Astrocyte (in vitro differentiated cells and primary cell): ENCODE data around the gene ATG101.

Source experiments
- EZH2 ChIP-seq: IDR thresholded peaks from 2 replicates; pipeline ENCODE4 v1.6.1; 2012; ENCODE audit warnings: mild to moderate bottlenecking, low read length, inconsistent platforms; ENCODE audit not compliant: insufficient read depth
- TF ChIP-seq, protein P1 (sequence below): IDR thresholded peaks from 2 replicates; pipeline ENCODE4 v1.5.1; 2011; ENCODE audit warnings: low read depth, mild to moderate bottlenecking, inconsistent platforms, low read length, moderate library complexity; ENCODE audit not compliant: insufficient read depth

DNA sequence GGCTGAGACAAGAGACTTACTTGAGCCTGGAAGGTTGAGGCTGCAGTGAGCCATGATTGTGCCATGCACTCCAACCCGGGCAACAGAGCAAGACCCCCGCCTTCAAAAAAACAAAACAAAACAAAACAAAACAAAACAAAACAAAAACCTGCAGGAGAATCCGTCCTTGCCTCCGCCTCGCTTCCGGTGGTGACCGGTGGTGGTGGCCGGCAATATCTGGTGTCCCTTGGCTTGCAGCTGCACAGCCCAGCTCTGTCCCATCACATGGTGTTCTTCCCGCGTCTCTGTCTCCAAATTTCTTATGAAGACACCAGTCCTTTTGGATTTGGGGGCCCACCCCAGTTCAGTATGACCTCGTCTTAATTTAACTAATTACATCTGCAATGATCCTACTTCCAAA, 19.7 kb downstream of the ATG101 start:
- TF ChIP-seq, protein P1, sequence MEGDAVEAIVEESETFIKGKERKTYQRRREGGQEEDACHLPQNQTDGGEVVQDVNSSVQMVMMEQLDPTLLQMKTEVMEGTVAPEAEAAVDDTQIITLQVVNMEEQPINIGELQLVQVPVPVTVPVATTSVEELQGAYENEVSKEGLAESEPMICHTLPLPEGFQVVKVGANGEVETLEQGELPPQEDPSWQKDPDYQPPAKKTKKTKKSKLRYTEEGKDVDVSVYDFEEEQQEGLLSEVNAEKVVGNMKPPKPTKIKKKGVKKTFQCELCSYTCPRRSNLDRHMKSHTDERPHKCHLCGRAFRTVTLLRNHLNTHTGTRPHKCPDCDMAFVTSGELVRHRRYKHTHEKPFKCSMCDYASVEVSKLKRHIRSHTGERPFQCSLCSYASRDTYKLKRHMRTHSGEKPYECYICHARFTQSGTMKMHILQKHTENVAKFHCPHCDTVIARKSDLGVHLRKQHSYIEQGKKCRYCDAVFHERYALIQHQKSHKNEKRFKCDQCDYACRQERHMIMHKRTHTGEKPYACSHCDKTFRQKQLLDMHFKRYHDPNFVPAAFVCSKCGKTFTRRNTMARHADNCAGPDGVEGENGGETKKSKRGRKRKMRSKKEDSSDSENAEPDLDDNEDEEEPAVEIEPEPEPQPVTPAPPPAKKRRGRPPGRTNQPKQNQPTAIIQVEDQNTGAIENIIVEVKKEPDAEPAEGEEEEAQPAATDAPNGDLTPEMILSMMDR = no peak
- TF ChIP-seq EZH2 = no peak
